GM23338 (cell line): Measurements from ENCODE around the gene GLT6D1. TPM values are rescaled to one million over a fixed set of nuclear protein-coding genes. Genes with fewer than 3 reads are reported as not detected.

Experiments
- ATAC-seq: fragments of 200-7000 bp; cut with Tn5 transposase; 3 replicates; pipeline ENCODE4 v1.9.1; 2020
- DNase-seq: peaks from one replicate; pipeline ENCODE4 v3.0.0-alpha.2; 2015; ENCODE audit warnings: low spot score
- H2AFZ ChIP-seq: fragments of 200-600 bp; sonication (generic); 2 replicates; pipeline ENCODE4 v1.8.0; 2016; ENCODE audit warnings: antibody characterized with exemption, mild to moderate bottlenecking, moderate library complexity
- H3F3A ChIP-seq: fragments of 200-600 bp; sonication (generic); replicated peaks from 2 replicates; pipeline ENCODE4 v1.8.0; 2017; ENCODE audit warnings: antibody characterized with exemption, mixed run types, low read depth
- H3K27ac ChIP-seq: fragments of 200-600 bp; sonication (generic); 2 replicates; pipeline ENCODE4 v1.6.1; 2016; ENCODE audit warnings: low read depth
- H3K27me3 ChIP-seq: fragments of 200-600 bp; sonication (generic); 2 replicates; pipeline ENCODE4 v1.8.0; 2016; ENCODE audit warnings: mild to moderate bottlenecking, mixed run types, moderate library complexity; ENCODE audit not compliant: insufficient read depth
- H3K36me3 ChIP-seq: fragments of 200-600 bp; sonication (generic); 2 replicates; pipeline ENCODE4 v1.8.0; 2016; ENCODE audit warnings: mild to moderate bottlenecking; ENCODE audit not compliant: insufficient read depth
- H3K4me1 ChIP-seq: fragments of 200-600 bp; sonication (generic); 2 replicates; pipeline ENCODE4 v1.8.0; 2016; ENCODE audit warnings: mild to moderate bottlenecking, moderate library complexity; ENCODE audit not compliant: insufficient read depth
- H3K4me2 ChIP-seq: fragments of 200-600 bp; sonication (generic); 2 replicates; pipeline ENCODE4 v1.7.1; 2017; ENCODE audit warnings: mixed run types
- H3K4me3 ChIP-seq: fragments of 200-600 bp; sonication (generic); 2 replicates; pipeline ENCODE4 v1.6.1; 2016; ENCODE audit warnings: mixed run types
- H3K79me2 ChIP-seq: fragments of 200-600 bp; sonication (generic); replicated peaks from 2 replicates; pipeline ENCODE4 v1.8.0; 2017; ENCODE audit warnings: mild to moderate bottlenecking; ENCODE audit not compliant: insufficient read depth
- H3K9me2 ChIP-seq: fragments of 200-600 bp; sonication (generic); 2 replicates; pipeline ENCODE4 v1.8.0; 2017; ENCODE audit not compliant: insufficient read depth
- H4K20me1 ChIP-seq: fragments of 200-600 bp; sonication (generic); replicated peaks from 2 replicates; pipeline ENCODE4 v1.8.0; 2017; ENCODE audit warnings: mild to moderate bottlenecking; ENCODE audit not compliant: insufficient read depth
- H3K27ac Mint-ChIP-seq: 2 replicates; pipeline ENCODE4 v1.8.0; 2020; ENCODE audit warnings: inconsistent platforms, mild to moderate bottlenecking, moderate library complexity, mixed read lengths
- H3K27me3 Mint-ChIP-seq: 3 replicates; pipeline ENCODE4 v1.8.0; 2022; ENCODE audit warnings: low read depth, mild to moderate bottlenecking, moderate library complexity, mixed read lengths, inconsistent platforms; ENCODE audit not compliant: insufficient read depth, poor library complexity
- H3K36me3 Mint-ChIP-seq: 3 replicates; pipeline ENCODE4 v1.8.0; 2021; ENCODE audit warnings: low read depth, mild to moderate bottlenecking, inconsistent platforms, moderate library complexity, mixed read lengths
- H3K4me1 Mint-ChIP-seq: 3 replicates; pipeline ENCODE4 v1.8.0; 2020; ENCODE audit warnings: mild to moderate bottlenecking, inconsistent platforms, mixed read lengths
- H3K4me3 Mint-ChIP-seq: 3 replicates; pipeline ENCODE4 v1.8.0; 2021; ENCODE audit warnings: moderate library complexity, mild to moderate bottlenecking, inconsistent platforms, mixed read lengths
- H3K9me3 Mint-ChIP-seq: 3 replicates; pipeline ENCODE4 v1.8.0; 2020; ENCODE audit warnings: moderate library complexity, mild to moderate bottlenecking, inconsistent platforms, mixed read lengths
- CREB1 ChIP-seq: fragments of 250-450 bp; sonication (Bioruptor Pico); IDR thresholded peaks from 2 replicates; pipeline ENCODE4 v1.5.0; 2020; ENCODE audit warnings: low read depth, mild to moderate bottlenecking, moderate library complexity
- CTCF ChIP-seq, 2 experiments: fragments of 200-600 bp in 1 of 2; sonication (generic) in 1 of 2; conservative IDR thresholded peaks; 2 replicates each; pipeline versions ENCODE4 v1.5.1 to v1.6.1; 2016 to 2017; ENCODE audit warnings: antibody characterized with exemption in 2 of 2, low read depth in 2 of 2, mild to moderate bottlenecking in 2 of 2, moderate library complexity in 1 of 2
- ETS1 ChIP-seq: IDR thresholded peaks from 2 replicates; pipeline ENCODE4 v1.6.1; 2016; ENCODE audit warnings: antibody characterized with exemption
- EZH2 ChIP-seq: fragments of 200-600 bp; sonication (generic); IDR thresholded peaks from one replicate; pipeline ENCODE4 v1.8.0; 2017; ENCODE audit warnings: antibody characterized with exemption, mild to moderate bottlenecking, low read depth; ENCODE audit not compliant: unreplicated experiment
- EZH2phosphoT487 ChIP-seq: fragments of 200-600 bp; sonication (generic); IDR thresholded peaks from one replicate; pipeline ENCODE4 v1.8.1; 2018; ENCODE audit warnings: antibody characterized with exemption; ENCODE audit not compliant: unreplicated experiment
- JUNB ChIP-seq: IDR thresholded peaks from one replicate; pipeline ENCODE4 v1.6.1; 2016; ENCODE audit warnings: antibody characterized with exemption; ENCODE audit not compliant: unreplicated experiment
- NANOG ChIP-seq: IDR thresholded peaks from 2 replicates; pipeline ENCODE4 v1.6.1; 2016; ENCODE audit warnings: antibody characterized with exemption, borderline replicate concordance
- POLR2AphosphoS5 ChIP-seq: IDR thresholded peaks from 2 replicates; pipeline ENCODE4 v1.6.1; 2016; ENCODE audit warnings: antibody characterized with exemption, low read depth
- REST ChIP-seq: IDR thresholded peaks from one replicate; pipeline ENCODE4 v1.6.1; 2018; ENCODE audit warnings: antibody characterized with exemption; ENCODE audit not compliant: unreplicated experiment
- STAT1 ChIP-seq: IDR thresholded peaks from one replicate; pipeline ENCODE4 v1.6.1; 2016; ENCODE audit warnings: antibody characterized with exemption; ENCODE audit not compliant: unreplicated experiment
- ZNF114 ChIP-seq: fragments of 250-450 bp; sonication (Bioruptor Pico); IDR thresholded peaks from 2 replicates; pipeline ENCODE4 v1.5.0; 2020; ENCODE audit warnings: mild to moderate bottlenecking, moderate library complexity
- ZNF331 ChIP-seq: fragments of 250-450 bp; sonication (Bioruptor Pico); IDR thresholded peaks from 2 replicates; pipeline ENCODE4 v1.5.0; 2020; ENCODE audit warnings: low read depth, mild to moderate bottlenecking, moderate library complexity
- ZNF462 ChIP-seq: fragments of 250-450 bp; sonication (Bioruptor Pico); IDR thresholded peaks from 2 replicates; pipeline ENCODE4 v1.5.0; 2020; ENCODE audit warnings: mild to moderate bottlenecking, moderate library complexity
- polyA plus RNA-seq: library from polyadenylated mRNA; unstranded; fragments of >200 nt; fragmentation: Nextera tagmentation; extraction: Ambion mirVana; gene quantifications from 2 replicates; pipeline ENCODE4 v1.2.1, GENCODE V29; 2016
- total RNA-seq: library from RNA; depleted of rRNA; stranded (reverse); fragments of >200 nt; shearing (Covaris generic); gene quantifications from 2 replicates; pipeline ENCODE4 v1.2.3, GENCODE V29; 2014

GLT6D1 gene
- total and polyA plus RNA-seq, 2 experiments from 2014 or later = not detected

- TF ChIP-seq ZNF331 (CRISPR knock-in tag) (no peak), ZNF462 (CRISPR knock-in tag) (no peak), NANOG (no peak), CREB1 (CRISPR knock-in tag) (no peak), STAT1 (no peak), EZH2 (no peak), REST (no peak), ZNF114 (CRISPR knock-in tag) (no peak), EZH2phosphoT487 (no peak), JUNB (no peak), ETS1 (no peak), CTCF (conservative IDR thresholded peaks at IDR 0.05; ENCODE audit: low read depth in 2 of 2) (no peak), POLR2AphosphoS5 (no peak)
- no peak within 1 kb of the TSS for H3K4me3 ChIP-seq
- H2AFZ ChIP-seq = peak within 1 kb of the TSS; percentile 72; the same call in 1 of the 2 replicates
- H3K4me1 ChIP-seq = no peaks in the 10 kb centered on the region; the same call in 1 of the 2 replicates
- no peaks in the 10 kb centered on the region for H3K79me2 ChIP-seq
- Mint-ChIP-seq H3K9me3 (peaks cover 9% of the 10 kb centered on the region; the same call in 2 of the 3 replicates), H3K4me3 (no peak within 1 kb of the TSS), H3K27me3 (peaks cover 2% of the 10 kb centered on the region), H3K36me3 (no peaks in the 10 kb centered on the region), H3K4me1 (peaks cover 6% of the 10 kb centered on the region), H3K27ac (no peak within 1 kb of the TSS)
- no peaks in the 10 kb centered on the region for H4K20me1 ChIP-seq
- no peak within 1 kb of the TSS for H3K27ac ChIP-seq
- H3F3A ChIP-seq = no peaks in the 10 kb centered on the region
- H3K9me2 ChIP-seq = no peaks in the 10 kb centered on the region
- H3K36me3 ChIP-seq = no peaks in the 10 kb centered on the region
- no peaks in the 10 kb centered on the region for H3K27me3 ChIP-seq
- H3K4me2 ChIP-seq = no peak within 1 kb of the TSS
- DNase-seq (no peak), ATAC-seq (peak; percentile 77; the same call in 2 of the 3 replicates)
These were observed 23.6 kb upstream of the GLT6D1 start, which contains the start of gene LCN9 for GRCh38 chr9:135662758-135663450. LCN9 (plus strand) TSS chr9:135663309; CDS start chr9:135663322, 13 bp downstream.
